Liver (tissue), 3 donors: Measurements from ENCODE around the gene SLC66A2.

Experiments used
- CTCF ChIP-seq: fragments of 150-350 bp; IDR thresholded peaks from 2 replicates; pipeline ENCODE4 v1.5.1; 2017; ENCODE audit warnings: improper control_type of control experiment, low read depth, low read length; ENCODE audit not compliant: missing input control
- EGR1 ChIP-seq, 2 donors: IDR thresholded peaks; 2 replicates each; pipeline ENCODE4 v1.6.1; 2016 to 2018; ENCODE audit warnings: antibody characterized with exemption in 2 of 2, low read depth in 2 of 2
- HNF4A ChIP-seq, 2 donors: conservative IDR thresholded peaks; 2 replicates each; pipeline ENCODE4 v1.6.1; 2016; ENCODE audit warnings: antibody characterized with exemption in 2 of 2, mild to moderate bottlenecking in 2 of 2
- RAD21 ChIP-seq, 2 donors: IDR thresholded peaks; 2 replicates each; pipeline ENCODE4 v1.6.1; 2016; ENCODE audit warnings: antibody characterized with exemption in 2 of 2, mild to moderate bottlenecking in 2 of 2
- REST ChIP-seq: IDR thresholded peaks from 2 replicates; pipeline ENCODE4 v1.6.1; 2016; ENCODE audit warnings: antibody characterized with exemption, mild to moderate bottlenecking
- SP1 ChIP-seq: IDR thresholded peaks from 2 replicates; pipeline ENCODE4 v1.6.1; 2018; ENCODE audit warnings: antibody characterized with exemption, mild to moderate bottlenecking
- TAF1 ChIP-seq: conservative IDR thresholded peaks from 2 replicates; pipeline ENCODE4 v1.6.1; 2016; ENCODE audit warnings: antibody characterized with exemption, mild to moderate bottlenecking
- ZBTB33 ChIP-seq: IDR thresholded peaks from 2 replicates; pipeline ENCODE4 v1.6.1; 2016; ENCODE audit warnings: antibody characterized with exemption
- donor health status: healthy.
- donor health status: healthy.

GRCh38 chr18:79852561-79853302 is 98.7 kb downstream of the SLC66A2 start:
- TF ChIP-seq CTCF, result no peak
- TF ChIP-seq SP1, result no peak
- TF ChIP-seq TAF1, result no peak
- TF ChIP-seq REST, result no peak
- TF ChIP-seq ZBTB33, result no peak
- no peak for TF ChIP-seq EGR1 (IDR thresholded peaks at IDR 0.05; ENCODE audit: low read depth in 2 of 2)
- no peak for TF ChIP-seq RAD21 (IDR thresholded peaks at IDR 0.05)
- no peak for TF ChIP-seq HNF4A (conservative IDR thresholded peaks at IDR 0.05)
